WTC11 (cell line): ENCODE results near the gene TOMM7. TPM values are rescaled to one million over a fixed set of nuclear protein-coding genes. Genes with fewer than 3 reads are reported as not detected.
A peak's percentile ranks its signal among the peaks of the same experiment; 100 is the strongest.

Source experiments
- ATAC-seq: fragments of 200-7000 bp; cut with Tn5 transposase; 2 replicates; pipeline ENCODE4 v1.10.0; 2021; ENCODE audit warnings: mild to moderate bottlenecking, moderate library complexity
- CTCF ChIA-PET: fragments of 300-600 bp; sonication (Branson Sonifier 250); formaldehyde crosslinking; loops from one replicate; lab custom pipeline; 2021; ENCODE audit warnings: antibody characterized with exemption; lab: Charles Lee
- POLR2A ChIA-PET: fragments of 350-600 bp; sonication (Branson Sonifier 250); formaldehyde crosslinking; loops from one replicate; lab custom pipeline; 2021; ENCODE audit warnings: antibody characterized with exemption; lab: Charles Lee
- DNase-seq: peaks from one replicate; pipeline ENCODE4 v3.0.0; 2021; ENCODE audit warnings: low spot score
- H3K27ac Mint-ChIP-seq: 2 replicates; pipeline ENCODE4 v1.8.0; 2021; ENCODE audit warnings: mixed read lengths
- H3K27me3 Mint-ChIP-seq: 2 replicates; pipeline ENCODE4 v1.8.0; 2021; ENCODE audit warnings: low read depth, mild to moderate bottlenecking, moderate library complexity, mixed read lengths
- H3K36me3 Mint-ChIP-seq: 2 replicates; pipeline ENCODE4 v1.8.0; 2021; ENCODE audit warnings: mixed read lengths
- H3K4me1 Mint-ChIP-seq: 2 replicates; pipeline ENCODE4 v1.8.0; 2022; ENCODE audit warnings: mixed read lengths
- H3K4me3 Mint-ChIP-seq: 2 replicates; pipeline ENCODE4 v1.8.0; 2021; ENCODE audit warnings: mild to moderate bottlenecking, moderate library complexity, mixed read lengths
- H3K9me3 Mint-ChIP-seq: 2 replicates; pipeline ENCODE4 v1.8.0; 2021; ENCODE audit warnings: mixed read lengths
- CREB1 ChIP-seq: sonication (generic); formaldehyde crosslinking; IDR thresholded peaks from 2 replicates; pipeline ENCODE4 v1.8.0; 2023; ENCODE audit warnings: mild to moderate bottlenecking, missing genetic modification reagents
- ELF4 ChIP-seq: sonication (generic); formaldehyde crosslinking; IDR thresholded peaks from 2 replicates; pipeline ENCODE4 v1.8.1; 2022; ENCODE audit warnings: low read depth, mild to moderate bottlenecking, moderate library complexity, missing genetic modification reagents
- EMX1 ChIP-seq: fragments of 250-450 bp; sonication (Bioruptor Pico); IDR thresholded peaks from 2 replicates; pipeline ENCODE4 v1.8.0; 2021; ENCODE audit warnings: mild to moderate bottlenecking
- FOXJ3 ChIP-seq: sonication (generic); formaldehyde crosslinking; IDR thresholded peaks from 2 replicates; pipeline ENCODE4 v1.9.0; 2021; ENCODE audit warnings: missing genetic modification reagents, mild to moderate bottlenecking, borderline replicate concordance
- FOXP4 ChIP-seq: sonication (generic); formaldehyde crosslinking; IDR thresholded peaks from 2 replicates; pipeline ENCODE4 v1.8.0; 2022; ENCODE audit warnings: mild to moderate bottlenecking, missing genetic modification reagents
- GRHL2 ChIP-seq: fragments of 250-450 bp; sonication (Bioruptor Pico); IDR thresholded peaks from 2 replicates; pipeline ENCODE4 v1.8.0; 2022; ENCODE audit warnings: mild to moderate bottlenecking, moderate library complexity; ENCODE audit not compliant: insufficient replicate concordance, severe bottlenecking
- GTF2I ChIP-seq: fragments of 250-450 bp; sonication (Bioruptor Pico); conservative IDR thresholded peaks from 2 replicates; pipeline ENCODE4 v1.4.0; 2021; ENCODE audit warnings: mild to moderate bottlenecking
- HMGA2 ChIP-seq: fragments of 250-450 bp; sonication (Bioruptor Pico); IDR thresholded peaks from 2 replicates; pipeline ENCODE4 v1.4.0; 2021; ENCODE audit warnings: mild to moderate bottlenecking, moderate library complexity
- KAT7 ChIP-seq: sonication (generic); formaldehyde crosslinking; IDR thresholded peaks from 2 replicates; pipeline ENCODE4 v1.8.1; 2023; ENCODE audit warnings: missing genetic modification reagents, mild to moderate bottlenecking, borderline replicate concordance
- MLX ChIP-seq: sonication (generic); formaldehyde crosslinking; IDR thresholded peaks from 2 replicates; pipeline ENCODE4 v1.8.1; 2023; ENCODE audit warnings: mild to moderate bottlenecking, missing genetic modification reagents, moderate library complexity
- NR1H2 ChIP-seq: sonication (generic); formaldehyde crosslinking; IDR thresholded peaks from 2 replicates; pipeline ENCODE4 v1.9.0; 2021; ENCODE audit warnings: mild to moderate bottlenecking, moderate library complexity, missing genetic modification reagents
- NR3C1 ChIP-seq: sonication (generic); formaldehyde crosslinking; conservative IDR thresholded peaks from 2 replicates; pipeline ENCODE4 v1.8.1; 2023; ENCODE audit warnings: low read depth, mild to moderate bottlenecking, missing genetic modification reagents
- PRDM15 ChIP-seq: sonication (generic); formaldehyde crosslinking; IDR thresholded peaks from 2 replicates; pipeline ENCODE4 v1.8.0; 2022; ENCODE audit warnings: missing genetic modification reagents
- PREB ChIP-seq: sonication (generic); formaldehyde crosslinking; IDR thresholded peaks from 2 replicates; pipeline ENCODE4 v1.8.1; 2022; ENCODE audit warnings: mild to moderate bottlenecking, missing genetic modification reagents, moderate library complexity, borderline replicate concordance
- RORB ChIP-seq: fragments of 250-450 bp; sonication (Bioruptor Pico); IDR thresholded peaks from 2 replicates; pipeline ENCODE4 v1.9.0; 2021; ENCODE audit warnings: mild to moderate bottlenecking
- SOX15 ChIP-seq: fragments of 250-450 bp; sonication (Bioruptor Pico); IDR thresholded peaks from 2 replicates; pipeline ENCODE4 v1.9.0; 2021; ENCODE audit warnings: mild to moderate bottlenecking
- STAT6 ChIP-seq: sonication (generic); formaldehyde crosslinking; conservative IDR thresholded peaks from 2 replicates; pipeline ENCODE4 v1.8.1; 2023; ENCODE audit warnings: mild to moderate bottlenecking, low read depth, missing genetic modification reagents, moderate library complexity
- TEAD1 ChIP-seq: sonication (generic); formaldehyde crosslinking; IDR thresholded peaks from 2 replicates; pipeline ENCODE4 v1.8.0; 2022; ENCODE audit warnings: mild to moderate bottlenecking, missing genetic modification reagents
- ZNF121 ChIP-seq: sonication (generic); formaldehyde crosslinking; IDR thresholded peaks from 2 replicates; pipeline ENCODE4 v1.8.0; 2023; ENCODE audit warnings: missing genetic modification reagents
- ZNF317 ChIP-seq: sonication (generic); formaldehyde crosslinking; IDR thresholded peaks from 2 replicates; pipeline ENCODE4 v1.8.1; 2023; ENCODE audit warnings: low read depth, mild to moderate bottlenecking, moderate library complexity, missing genetic modification reagents, borderline replicate concordance
- ZNF423 ChIP-seq: fragments of 250-450 bp; sonication (Bioruptor Pico); IDR thresholded peaks from 2 replicates; pipeline ENCODE4 v2.1.2; 2022; ENCODE audit warnings: mild to moderate bottlenecking, moderate library complexity
- total RNA-seq: library from RNA; stranded (reverse); gene quantifications from 3 replicates; pipeline ENCODE4 v1.2.3, GENCODE V29; 2021

TOMM7 gene
- total RNA-seq, 1 experiment from 2014 or later: 500 TPM

- H3K27me3 Mint-ChIP-seq: no peaks in the 10 kb centered on the region; the same call in none of the 2 replicates
- ATAC-seq (peak; percentile 58), DNase-seq (no peak)
- H3K36me3 Mint-ChIP-seq: no peaks in the 10 kb centered on the region
- H3K4me1 Mint-ChIP-seq: peaks cover 27% of the 10 kb centered on the region
- ChIA-PET CTCF (interaction anchor here (0.9 kb wide), 1 partner anchor 212 kb away, joined by 3 read pairs; no protein-coding TSS in a partner anchor), POLR2A (no interaction called here)
- peak overlapping the region; percentile 39 for H3K27ac Mint-ChIP-seq
- no peaks in the 10 kb centered on the region for H3K9me3 Mint-ChIP-seq
- no peak overlapping the region for H3K4me3 Mint-ChIP-seq
- TF ChIP-seq FOXJ3 (CRISPR knock-in tag) (no peak), TEAD1 (no peak), MLX (CRISPR knock-in tag) (no peak), GRHL2 (no peak), ZNF423 (CRISPR knock-in tag) (no peak), HMGA2 (CRISPR knock-in tag) (no peak), PRDM15 (no peak), NR3C1 (no peak), ELF4 (CRISPR knock-in tag) (no peak), FOXP4 (CRISPR knock-in tag) (no peak), SOX15 (no peak), KAT7 (no peak), PREB (no peak), CREB1 (CRISPR knock-in tag) (no peak)
Observed at GRCh38 chr7:22842383-22842941, 19.8 kb upstream of the TOMM7 start.

GRCh38 chr7:22841954-22842353, 19.3 kb upstream of the TOMM7 start:
- Mint-ChIP-seq H3K27ac (peak overlapping the region; percentile 39), H3K27me3 (no peaks in the 10 kb centered on the region; the same call in none of the 2 replicates), H3K4me1 (peaks cover 32% of the 10 kb centered on the region), H3K36me3 (no peaks in the 10 kb centered on the region), H3K4me3 (no peak overlapping the region), H3K9me3 (no peaks in the 10 kb centered on the region)
- ChIA-PET POLR2A (no interaction called here), CTCF (interaction anchor here (0.7 to 0.9 kb wide), 2 partner anchors 143 to 213 kb away, joined by 3 to 7 read pairs; no protein-coding TSS in a partner anchor)
- DNase-seq (peak; percentile 28), ATAC-seq (peak; percentile 56)
- TF ChIP-seq STAT6: no peak
- no peak for TF ChIP-seq GTF2I (CRISPR knock-in tag)
- TF ChIP-seq ZNF121 (CRISPR knock-in tag): no peak
- TF ChIP-seq ZNF317: no peak
- TF ChIP-seq RORB: no peak
- TF ChIP-seq KAT7: no peak
- TF ChIP-seq EMX1: no peak
- TF ChIP-seq HMGA2 (CRISPR knock-in tag): no peak
- TF ChIP-seq NR1H2 (CRISPR knock-in tag): no peak
- TF ChIP-seq TEAD1: no peak
